GM12878 (cell line): ENCODE data around the gene SYCE3. TPM values are rescaled to one million over a fixed set of nuclear protein-coding genes. Genes with fewer than 3 reads are reported as not detected.
A peak's percentile ranks its signal among the peaks of the same experiment; 100 is the strongest.

Experiments used
- ATAC-seq: fragments of 200-7000 bp; cut with Tn5 transposase; 3 replicates; pipeline ENCODE4 v1.9.1; 2020; ENCODE audit warnings: mild to moderate bottlenecking, moderate library complexity
- BruUV-seq: library from RNA; stranded (reverse); fragments of 400-500 nt; replicated peaks from 2 replicates; lab custom pipeline; 2021; lab: Mats Ljungman, UMichigan
- CTCF ChIA-PET: fragments of 300-600 bp; sonication (Branson Sonifier 250); formaldehyde crosslinking; extraction: SDS; loops from one replicate; lab custom pipeline; 2021; ENCODE audit warnings: inconsistent platforms; lab: Yijun Ruan, JAX
- POLR2A ChIA-PET: fragments of 350-600 bp; formaldehyde crosslinking; extraction: SDS; loops from one replicate; lab custom pipeline; 2021; ENCODE audit warnings: inconsistent platforms; lab: Charles Lee
- RAD21 ChIA-PET: fragments of 300-600 bp; sonication (Branson Sonifier 250); formaldehyde crosslinking; loops from one replicate; lab custom pipeline; 2023; ENCODE audit warnings: antibody characterized with exemption; ENCODE audit not compliant: unreplicated experiment; lab: Charles Lee
- SMC1A ChIA-PET: fragments of 300-600 bp; sonication (Branson Sonifier 250); formaldehyde crosslinking; loops from one replicate; lab custom pipeline; 2023; ENCODE audit not compliant: unreplicated experiment, uncharacterized antibody; lab: Charles Lee
- DNase-seq: peaks from one replicate; pipeline ENCODE4 v3.0.0-alpha.2; 2011; ENCODE audit warnings: low read depth, low spot score
- FAIRE-seq: peaks from 3 replicates; lab custom pipeline; 2011; peaks lifted over from hg19 to GRCh38; lab: Jason Lieb, UNC
- H2AFZ ChIP-seq: 2 replicates; pipeline ENCODE4 v1.6.0; 2011; ENCODE audit warnings: low read depth, low read length, control low read depth; ENCODE audit not compliant: control insufficient read depth
- H3K27ac ChIP-seq: 2 replicates; pipeline ENCODE4 v1.5.1; 2011; ENCODE audit warnings: control low read depth; ENCODE audit not compliant: control insufficient read depth, insufficient read depth
- H3K27me3 ChIP-seq, 2 experiments: replicated peaks in 1 of 2; 2 replicates each; pipeline versions ENCODE4 v1.6.0 to v1.6.1; 2011; ENCODE audit warnings: low read length in 1 of 2; ENCODE audit not compliant: control insufficient read depth in 2 of 2, insufficient read depth in 2 of 2
- H3K36me3 ChIP-seq, 2 experiments: 2 replicates each; pipeline ENCODE4 v1.5.1; 2011; ENCODE audit warnings: low read length in 1 of 2; ENCODE audit not compliant: control insufficient read depth in 2 of 2, insufficient read depth in 2 of 2
- H3K4me1 ChIP-seq: 2 replicates; pipeline ENCODE4 v1.6.1; 2011; ENCODE audit warnings: mild to moderate bottlenecking, low read length, moderate library complexity, mixed read lengths; ENCODE audit not compliant: control insufficient read depth, insufficient read depth
- H3K4me2 ChIP-seq: 2 replicates; pipeline ENCODE4 v1.6.0; 2011; ENCODE audit warnings: control low read depth; ENCODE audit not compliant: control insufficient read depth, insufficient read depth
- H3K4me3 ChIP-seq: fragments of 200-600 bp; sonication (generic); 2 replicates; pipeline ENCODE4 v1.5.1; 2016
- H3K79me2 ChIP-seq: 2 replicates; pipeline ENCODE4 v1.6.0; 2011; ENCODE audit warnings: low read length; ENCODE audit not compliant: control insufficient read depth, insufficient read depth
- H3K9ac ChIP-seq: 2 replicates; pipeline ENCODE4 v1.8.0; 2011; ENCODE audit warnings: low read length, control low read depth, mixed read lengths; ENCODE audit not compliant: control insufficient read depth, insufficient read depth
- H3K9me3 ChIP-seq: replicated peaks from 3 replicates; pipeline ENCODE4 v1.5.1; 2011; ENCODE audit warnings: mild to moderate bottlenecking, low read length; ENCODE audit not compliant: control insufficient read depth, insufficient read depth
- H4K20me1 ChIP-seq: 2 replicates; pipeline ENCODE4 v1.6.0; 2011; ENCODE audit not compliant: control insufficient read depth, insufficient read depth
- CBFB ChIP-seq: IDR thresholded peaks from 2 replicates; pipeline ENCODE4 v1.6.1; 2016; ENCODE audit warnings: antibody characterized with exemption, low read depth
- CREB1 ChIP-seq: IDR thresholded peaks from 2 replicates; pipeline ENCODE4 v1.6.1; 2012; ENCODE audit warnings: low read depth, mild to moderate bottlenecking, inconsistent platforms
- EED ChIP-seq: sonication (generic); IDR thresholded peaks from 2 replicates; pipeline ENCODE4 v1.6.1; 2016; ENCODE audit warnings: antibody characterized with exemption, low read depth
- ESRRA ChIP-seq: IDR thresholded peaks from 2 replicates; pipeline ENCODE4 v1.6.1; 2012; ENCODE audit warnings: mild to moderate bottlenecking, low read length, improper control_type of control experiment
- EZH2 ChIP-seq: IDR thresholded peaks from 2 replicates; pipeline ENCODE4 v1.6.1; 2012; ENCODE audit warnings: low read depth, mild to moderate bottlenecking, control low read depth, inconsistent platforms, low read length, borderline replicate concordance; ENCODE audit not compliant: control insufficient read depth
- MTA2 ChIP-seq: fragments of 450-650 bp; IDR thresholded peaks from 2 replicates; pipeline ENCODE4 v1.6.1; 2016; ENCODE audit warnings: low read depth, mild to moderate bottlenecking, moderate library complexity
- RAD21 ChIP-seq: IDR thresholded peaks from 2 replicates; pipeline ENCODE4 v1.6.1; 2011; ENCODE audit warnings: mild to moderate bottlenecking, low read depth, low read length, moderate library complexity; ENCODE audit not compliant: insufficient read depth
- RFX5 ChIP-seq: IDR thresholded peaks from 2 replicates; pipeline ENCODE4 v1.6.1; 2011; ENCODE audit warnings: low read depth, low read length, improper control_type of control experiment
- WGBS: methylation state at CpG from one replicate; pipeline ENCODE4 v1.1.6; 2016; ENCODE audit warnings: low lambda C conversion rate; ENCODE audit not compliant: insufficient replicate concordance, insufficient coverage; ENCODE audit errors: missing lambda C conversion rate; 5-methylcytosine and 5-hydroxymethylcytosine counted together
- in situ Hi-C: fragments of 300-500 bp; cut with MboI; formaldehyde crosslinking; loops from 9 replicates; pipeline ENCODE4 v1.14.3; 2018; ENCODE audit warnings: mixed read lengths
- intact Hi-C: fragments of 100-400 bp; cut with micrococcal nuclease; formaldehyde crosslinking; loops from one replicate; pipeline ENCODE4 v1.14.2; 2022; ENCODE audit not compliant: unreplicated experiment
- polyA plus RNA-seq, 11 experiments: library from polyadenylated mRNA; depleted of rRNA in 4 of 11; unstranded in 6 of 11; stranded (reverse) in 5 of 11; fragments of >200 nt; fragmentation: Nextera tagmentation in 4 of 11; fragmentation: Illumina TruSeq in 1 of 11; extraction: Ambion mirVana in 4 of 11; extraction: Trizol in 1 of 11; gene quantifications; 1 replicate in 1 of 11; 2 replicates in 10 of 11; pipeline versions ENCODE4 v1.2.1 to v1.2.3, GENCODE V29; 2011 to 2016; ENCODE audit warnings: inconsistent platforms in 2 of 11, missing spikeins in 2 of 11, low read depth in 1 of 11
- total RNA-seq, 4 experiments: library from RNA; depleted of rRNA in 3 of 4; stranded (reverse); fragments of >200 nt in 3 of 4; fragmentation: Illumina TruSeq in 1 of 4; extraction: Trizol in 1 of 4; gene quantifications; 2 replicates each; pipeline versions ENCODE4 v1.2.1 to v1.2.3, GENCODE V29; 2013 to 2021
- TF ChIP-seq, protein P1 (sequence below): IDR thresholded peaks from 2 replicates; pipeline ENCODE4 v1.6.1; 2011; ENCODE audit warnings: borderline replicate concordance, low read depth, mild to moderate bottlenecking, moderate library complexity, mixed read lengths, low read length; ENCODE audit not compliant: insufficient read depth; ENCODE audit errors: extremely low read length

Gene SYCE3
- total and polyA plus RNA-seq, 10 of the 15 experiments (the other 5 are each of a cell fraction or from before 2014, with no cell fraction given): 0.38 to 0.91 (median 0.76) TPM; not detected in 4

- in situ Hi-C loops (no loop called here), intact Hi-C loops (no loop called here)
- ChIA-PET POLR2A (no interaction called here), CTCF (no interaction called here), RAD21 (interaction anchor here (1.0 kb wide), 1 partner anchor 20 kb away, joined by 3 read pairs; no protein-coding TSS in a partner anchor), SMC1A (no interaction called here)
- Histone ChIP-seq H3K27me3 (peaks cover 5 to 6% of the 10 kb centered on the region in 2 experiments; a peak in 3 of 4 replicates), H3K27ac (no peak overlapping the region), H3K4me3 (no peak overlapping the region), H3K9me3 (no peaks in the 10 kb centered on the region), H3K4me2 (0 out of 2 replicates have a peak overlapping the region, but pooled peaks have one; percentile 22), H4K20me1 (no peaks in the 10 kb centered on the region), H3K9ac (no peak overlapping the region), H2AFZ (no peak overlapping the region), H3K4me1 (no peaks in the 10 kb centered on the region), H3K36me3 (no peaks in the 10 kb centered on the region), H3K79me2 (no peaks in the 10 kb centered on the region)
- TF ChIP-seq RFX5 (no peak), EZH2 (no peak), ESRRA (no peak), CBFB (no peak), EED (no peak), MTA2 (no peak), RAD21 (no peak), CREB1 (no peak)
- TF ChIP-seq, protein P1, sequence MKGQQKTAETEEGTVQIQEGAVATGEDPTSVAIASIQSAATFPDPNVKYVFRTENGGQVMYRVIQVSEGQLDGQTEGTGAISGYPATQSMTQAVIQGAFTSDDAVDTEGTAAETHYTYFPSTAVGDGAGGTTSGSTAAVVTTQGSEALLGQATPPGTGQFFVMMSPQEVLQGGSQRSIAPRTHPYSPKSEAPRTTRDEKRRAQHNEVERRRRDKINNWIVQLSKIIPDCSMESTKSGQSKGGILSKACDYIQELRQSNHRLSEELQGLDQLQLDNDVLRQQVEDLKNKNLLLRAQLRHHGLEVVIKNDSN: no peak
- ATAC-seq: no peak
- FAIRE-seq: no peak
- no TSS peak for BruUV-seq
- DNase-seq: no peak
- WGBS: 18% methylated on average over 30 of the region's 52 CpGs
Observed at GRCh38 chr22:50600967-50601668, 38.4 kb upstream of the SYCE3 start.
